ENCODE measurements around the gene DTNB. TPM values are rescaled to one million over a fixed set of nuclear protein-coding genes. Genes with fewer than 3 reads are reported as not detected.

The DTNB gene
- total RNA-seq, 2 experiments from 2014 or later = 23.7 to 49.8 TPM

DNA sequence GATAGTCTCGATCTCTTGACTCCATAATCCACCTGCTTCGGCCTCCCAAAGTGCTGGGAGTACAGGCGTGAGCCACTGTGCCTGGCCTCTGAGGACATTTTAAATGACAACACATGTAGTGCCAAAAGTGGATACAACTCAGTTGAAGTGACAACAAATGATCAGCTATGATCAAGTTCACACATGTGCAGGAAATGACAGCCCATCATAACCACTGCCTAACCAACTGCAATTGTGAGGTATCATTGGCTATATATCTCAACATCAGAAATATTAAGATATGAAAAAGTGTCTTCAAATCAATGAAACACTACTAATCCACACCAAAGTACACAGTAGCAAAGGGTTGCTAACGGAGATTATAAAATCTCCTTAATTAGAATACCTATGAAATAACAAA lies 84.8 kb downstream of the DTNB start:
- CTCF ChIA-PET = interaction anchor here (1.0 kb wide), 1 partner anchor 9 kb away, joined by 3 read pairs; no protein-coding TSS in a partner anchor
- Mint-ChIP-seq H3K27me3 (no peaks in the 10 kb centered on the region), H3K4me1 (peaks cover 53% of the 10 kb centered on the region), H3K36me3 (peaks cover 6% of the 10 kb centered on the region), H3K9me3 (ENCODE audit: low read depth) (no peaks in the 10 kb centered on the region), H3K4me3 (no peak overlapping the region), H3K27ac (peak overlapping the region; percentile 32)
- ATAC-seq (no peak), DNase-seq (no peak)

DNA sequence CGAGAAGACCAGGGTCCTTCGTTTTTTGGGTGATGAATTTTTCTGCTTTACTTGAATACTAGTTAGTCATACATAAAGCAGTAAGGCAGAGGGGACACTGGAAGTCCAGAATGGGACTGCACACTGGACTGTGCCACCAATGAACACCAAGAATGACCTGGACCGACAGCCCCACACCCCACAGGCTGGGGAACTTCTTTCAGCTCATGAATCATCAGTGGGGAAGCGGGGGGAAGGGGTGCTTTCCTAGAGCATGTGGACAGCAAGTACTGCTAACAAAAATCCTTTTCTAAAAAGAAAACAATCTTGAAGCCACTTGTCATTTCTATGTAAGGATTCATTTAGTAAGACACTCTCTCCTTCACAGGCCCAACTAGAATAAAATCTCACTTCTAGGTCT lies 86.0 kb downstream of the DTNB start:
- H3K4me3 Mint-ChIP-seq = no peak overlapping the region
- peak; percentile 59 for DNase-seq
- H3K36me3 Mint-ChIP-seq = peaks cover 3% of the 10 kb centered on the region
- no peaks in the 10 kb centered on the region for H3K9me3 Mint-ChIP-seq (ENCODE audit: low read depth)
- peak overlapping the region; percentile 52 for H3K27ac Mint-ChIP-seq
- H3K4me1 Mint-ChIP-seq = peaks cover 46% of the 10 kb centered on the region
- CTCF ChIA-PET = interaction anchor here (1.3 to 1.4 kb wide), 2 partner anchors 20 to 278 kb away, joined by 3 to 4 read pairs; no protein-coding TSS in a partner anchor
- no peaks in the 10 kb centered on the region for H3K27me3 Mint-ChIP-seq
- ATAC-seq = no peak

DNA sequence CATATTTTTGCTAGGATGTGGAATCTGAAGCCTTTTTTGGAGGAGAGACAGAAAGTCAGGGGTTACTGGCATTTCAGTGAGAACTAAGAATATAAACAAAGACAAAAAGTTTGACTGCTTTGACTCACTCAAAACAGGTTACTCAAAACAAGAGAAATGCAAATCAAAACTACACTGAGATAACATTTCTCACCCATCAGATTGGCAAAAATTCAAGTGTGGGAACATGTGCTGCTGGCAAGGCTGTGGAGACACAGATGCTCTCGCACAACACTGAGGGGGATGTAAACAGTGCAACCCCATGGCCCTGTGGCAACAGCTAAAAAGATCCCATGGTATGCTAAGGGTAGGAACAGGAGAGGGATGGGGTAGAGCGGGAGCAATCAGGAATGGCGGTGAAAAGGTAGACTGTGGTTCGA lies 86.6 kb downstream of the DTNB start:
- Mint-ChIP-seq H3K4me1 (peaks cover 40% of the 10 kb centered on the region), H3K9me3 (ENCODE audit: low read depth) (no peaks in the 10 kb centered on the region), H3K27ac (peak overlapping the region; percentile 72), H3K36me3 (peaks cover 3% of the 10 kb centered on the region), H3K4me3 (no peak overlapping the region), H3K27me3 (no peaks in the 10 kb centered on the region)
- ATAC-seq (peak; percentile 82), DNase-seq (peak; percentile 59)
- CTCF ChIA-PET = interaction anchor here (0.6 to 1.4 kb wide), 4 partner anchors 20 to 415 kb away, joined by 3 to 4 read pairs (median 3); no protein-coding TSS in a partner anchor

DNA sequence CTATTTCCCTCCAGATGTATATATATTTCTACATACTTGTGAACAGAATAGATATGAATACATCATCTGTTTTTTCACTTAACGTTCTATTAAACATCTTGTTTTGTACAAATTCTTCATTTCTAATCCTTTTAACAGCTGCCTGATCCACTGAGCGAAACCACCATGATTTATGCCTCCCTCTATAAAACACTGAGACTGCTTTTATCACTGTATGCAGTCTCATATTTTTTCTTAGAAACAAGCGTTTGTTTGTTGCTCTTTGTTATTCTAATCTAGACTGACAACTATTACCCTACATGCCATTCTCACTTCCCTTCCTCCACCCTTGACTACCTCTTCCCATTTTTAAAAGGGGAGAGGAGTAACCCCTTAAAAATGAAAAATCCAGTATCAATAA lies 88.2 kb downstream of the DTNB start:
- no peak for DNase-seq
- Mint-ChIP-seq H3K36me3 (peaks cover 3% of the 10 kb centered on the region), H3K27ac (no peak overlapping the region), H3K27me3 (no peaks in the 10 kb centered on the region), H3K4me1 (peaks cover 34% of the 10 kb centered on the region), H3K9me3 (ENCODE audit: low read depth) (no peaks in the 10 kb centered on the region), H3K4me3 (no peak overlapping the region)
- CTCF ChIA-PET = interaction anchor here (1.0 kb wide), 1 partner anchor 19 kb away, joined by 4 read pairs; no protein-coding TSS in a partner anchor
- ATAC-seq = no peak

DNA sequence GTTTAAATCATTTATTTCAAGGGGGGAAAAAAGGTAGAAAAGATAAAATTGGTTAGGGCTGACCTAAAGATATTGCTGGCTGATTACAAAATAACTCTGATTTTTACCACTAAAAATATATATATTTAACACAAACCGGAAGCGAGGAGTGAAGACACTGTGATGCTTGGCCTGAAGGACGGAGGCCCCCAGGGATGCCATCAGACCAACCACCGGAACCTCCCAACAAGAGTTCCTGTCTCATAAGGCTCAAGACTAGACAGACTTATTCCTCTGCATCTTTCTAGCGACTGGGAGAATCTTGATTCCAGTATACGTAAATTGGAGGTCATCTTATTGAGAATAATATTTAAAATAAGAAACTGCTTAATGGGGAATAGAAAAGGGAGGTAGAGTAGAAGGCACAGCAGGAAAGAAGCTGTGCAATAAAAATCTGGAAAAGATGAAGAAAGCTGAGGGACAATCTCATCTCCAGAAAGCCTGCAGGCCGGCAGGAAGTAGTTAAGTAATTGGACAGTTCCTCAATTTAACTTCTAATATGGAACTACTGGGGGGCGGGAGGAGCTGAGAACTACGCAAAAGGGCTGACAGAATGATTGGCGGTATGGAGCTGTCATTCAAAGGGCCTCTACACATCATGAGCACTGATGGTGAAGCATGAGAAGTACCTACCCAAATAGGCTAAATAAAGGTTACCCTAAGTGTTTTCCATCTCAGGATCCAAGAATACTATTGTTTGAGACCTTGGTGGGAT lies 91.1 kb downstream of the DTNB start:
- Mint-ChIP-seq H3K27me3 (no peaks in the 10 kb centered on the region), H3K4me3 (no peak overlapping the region), H3K27ac (no peak overlapping the region), H3K4me1 (peaks cover 13% of the 10 kb centered on the region), H3K9me3 (ENCODE audit: low read depth) (no peaks in the 10 kb centered on the region), H3K36me3 (peaks cover 11% of the 10 kb centered on the region)
- ATAC-seq (no peak), DNase-seq (no peak)
- CTCF ChIA-PET = interaction anchor here (1.3 kb wide), 1 partner anchor 25 kb away, joined by 4 read pairs; no protein-coding TSS in a partner anchor

DNA sequence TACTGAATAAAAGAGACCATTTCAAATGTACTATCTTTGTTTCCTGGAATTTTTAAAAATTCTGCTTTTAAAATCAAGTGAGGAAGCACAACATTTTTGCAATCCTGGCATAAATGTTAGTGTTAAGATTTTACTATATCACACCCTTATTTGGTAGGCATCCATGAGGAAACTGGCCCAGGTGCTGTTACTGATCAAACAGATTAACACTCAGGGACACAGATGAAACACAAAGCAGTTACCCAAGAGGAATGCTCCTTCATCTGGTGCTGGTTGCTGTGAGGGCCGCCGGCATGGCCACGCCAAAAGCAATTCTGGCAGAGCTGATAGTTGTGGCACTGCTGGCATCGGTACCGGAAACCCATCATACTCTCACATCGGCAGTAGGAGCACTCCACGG lies 96.8 kb downstream of the DTNB start:
- no peaks in the 10 kb centered on the region for H3K27me3 Mint-ChIP-seq
- H3K4me3 Mint-ChIP-seq = no peak overlapping the region
- peaks cover 12% of the 10 kb centered on the region for H3K36me3 Mint-ChIP-seq
- no peak for ATAC-seq
- DNase-seq = no peak
- CTCF ChIA-PET = no interaction called here
- H3K27ac Mint-ChIP-seq = no peak overlapping the region
- peaks cover 1% of the 10 kb centered on the region for H3K4me1 Mint-ChIP-seq
- H3K9me3 Mint-ChIP-seq (ENCODE audit: low read depth) = no peaks in the 10 kb centered on the region

DNA sequence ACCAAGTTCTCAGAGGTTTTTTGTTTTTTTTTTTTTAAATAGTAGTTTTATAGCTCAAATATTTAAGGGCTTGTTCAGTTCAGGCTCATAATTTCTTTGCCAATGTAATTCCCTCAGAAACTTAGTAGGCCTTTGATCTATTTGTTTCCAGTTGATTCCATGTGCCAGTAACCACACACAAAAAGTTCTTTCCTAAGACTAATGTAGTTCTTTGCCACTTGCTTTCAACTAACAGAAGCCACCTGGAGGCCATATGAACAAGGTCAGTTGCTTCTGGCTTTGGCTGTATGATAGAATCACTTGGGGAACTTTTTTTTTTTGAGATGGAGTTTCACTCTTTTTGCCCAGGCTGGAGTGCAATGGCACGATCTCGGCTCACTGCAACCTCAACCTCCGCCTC lies 100.7 kb downstream of the DTNB start:
- ATAC-seq (no peak), DNase-seq (no peak)
- Mint-ChIP-seq H3K9me3 (ENCODE audit: low read depth) (no peaks in the 10 kb centered on the region), H3K36me3 (peaks cover 4% of the 10 kb centered on the region), H3K4me3 (no peak overlapping the region), H3K27ac (no peak overlapping the region), H3K27me3 (no peaks in the 10 kb centered on the region), H3K4me1 (no peaks in the 10 kb centered on the region)
- CTCF ChIA-PET = interaction anchor here (1.9 kb wide), 1 partner anchor 128 kb away, joined by 6 read pairs; no protein-coding TSS in a partner anchor

DNA sequence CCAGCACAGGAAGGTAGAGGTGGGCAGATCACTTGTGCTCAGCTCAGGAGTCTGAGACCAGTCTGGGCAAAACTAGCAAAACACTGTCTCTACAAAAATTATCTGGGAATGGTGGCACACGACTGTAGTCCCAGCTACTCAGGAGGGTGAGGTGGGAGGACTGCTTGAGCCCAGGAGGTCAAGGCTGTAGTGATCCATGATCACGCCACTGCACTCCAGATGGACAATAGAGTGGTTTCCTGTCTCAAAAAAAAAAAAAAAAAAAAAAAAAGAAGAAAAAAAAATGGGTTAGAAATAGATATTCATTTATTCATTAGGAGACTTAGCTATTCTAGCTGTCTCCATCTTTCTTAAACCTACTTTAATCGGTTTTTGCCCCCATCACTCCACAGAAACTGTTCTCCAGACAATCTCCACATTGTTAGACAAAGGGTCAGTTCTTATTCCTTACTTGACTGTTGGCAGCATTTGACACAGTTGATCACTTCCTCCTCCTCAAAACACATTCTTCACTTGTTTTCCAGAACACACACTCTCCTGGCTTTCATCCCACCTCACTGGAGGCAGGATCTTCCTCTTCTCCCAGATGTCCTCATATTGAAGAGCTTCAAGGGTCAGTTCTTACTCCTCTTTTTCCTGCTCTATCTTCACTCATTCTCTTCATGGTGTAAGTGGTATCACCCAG lies 103.1 kb downstream of the DTNB start:
- CTCF ChIA-PET = interaction anchor here (0.7 to 1.1 kb wide), 2 partner anchors 208 to 223 kb away, joined by 3 read pairs; no protein-coding TSS in a partner anchor
- DNase-seq (no peak), ATAC-seq (no peak)
- Mint-ChIP-seq H3K4me3 (no peak overlapping the region), H3K27me3 (no peaks in the 10 kb centered on the region), H3K36me3 (peaks cover 1% of the 10 kb centered on the region), H3K4me1 (peaks cover 17% of the 10 kb centered on the region), H3K9me3 (ENCODE audit: low read depth) (no peaks in the 10 kb centered on the region), H3K27ac (no peak overlapping the region)

DNA sequence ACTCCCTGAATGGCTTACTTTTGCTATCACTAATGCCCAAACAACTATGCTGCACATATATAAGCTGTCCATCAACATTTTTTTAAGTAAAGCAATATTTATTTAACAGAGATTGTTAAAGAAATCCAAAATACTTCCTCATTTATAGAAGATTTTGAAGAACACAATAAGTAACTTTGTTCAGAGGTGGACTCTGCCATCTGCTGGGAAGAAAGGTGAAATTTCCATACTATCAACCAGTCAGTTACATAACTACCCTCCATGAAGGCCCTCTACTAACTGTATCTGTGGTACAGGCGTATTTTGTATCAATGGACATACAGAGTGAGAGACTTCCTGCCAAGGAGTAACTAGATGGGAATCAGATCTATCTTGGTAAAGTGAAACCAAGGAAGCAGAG lies 106.0 kb downstream of the DTNB start:
- Mint-ChIP-seq H3K4me3 (no peak overlapping the region), H3K27me3 (no peaks in the 10 kb centered on the region), H3K27ac (peak overlapping the region; percentile 82), H3K9me3 (ENCODE audit: low read depth) (no peaks in the 10 kb centered on the region), H3K36me3 (peaks cover 3% of the 10 kb centered on the region), H3K4me1 (peaks cover 19% of the 10 kb centered on the region)
- CTCF ChIA-PET = interaction anchor here (0.7 to 3.5 kb wide), 26 partner anchors 8 to 401 kb away, joined by 3 to 23 read pairs (median 4); no protein-coding TSS in a partner anchor
- DNase-seq (no peak), ATAC-seq (peak; percentile 81)

DNA sequence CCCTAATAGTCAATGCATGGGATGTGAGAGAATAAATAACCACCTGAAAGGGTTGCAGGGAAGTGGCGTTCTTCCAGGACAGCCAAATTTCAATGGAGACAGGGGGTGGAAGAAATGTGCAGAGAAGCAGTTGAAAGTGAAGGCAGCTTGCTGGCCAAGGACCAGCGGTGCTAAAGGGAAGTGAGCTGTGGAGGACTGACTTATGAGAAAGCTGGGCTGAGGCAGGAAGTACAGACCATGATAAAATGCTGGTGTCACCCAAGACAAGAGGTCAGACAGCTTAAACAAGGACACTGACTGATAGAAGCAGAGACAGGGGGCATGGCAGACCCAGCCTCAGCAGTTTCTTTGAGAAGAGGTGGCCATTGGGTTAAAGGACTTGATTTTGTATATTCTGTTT lies 106.7 kb downstream of the DTNB start:
- H3K4me3 Mint-ChIP-seq = peak overlapping the region; percentile 20
- peak; percentile 68 for DNase-seq
- H3K27me3 Mint-ChIP-seq = no peaks in the 10 kb centered on the region
- H3K36me3 Mint-ChIP-seq = peaks cover 7% of the 10 kb centered on the region
- peak overlapping the region; percentile 82 for H3K27ac Mint-ChIP-seq
- peaks cover 25% of the 10 kb centered on the region for H3K4me1 Mint-ChIP-seq
- H3K9me3 Mint-ChIP-seq (ENCODE audit: low read depth) = no peaks in the 10 kb centered on the region
- ATAC-seq = peak; percentile 82
- CTCF ChIA-PET = interaction anchor here (0.7 to 3.5 kb wide), 35 partner anchors 9 to 401 kb away, joined by 3 to 23 read pairs (median 4); no protein-coding TSS in a partner anchor

DNA sequence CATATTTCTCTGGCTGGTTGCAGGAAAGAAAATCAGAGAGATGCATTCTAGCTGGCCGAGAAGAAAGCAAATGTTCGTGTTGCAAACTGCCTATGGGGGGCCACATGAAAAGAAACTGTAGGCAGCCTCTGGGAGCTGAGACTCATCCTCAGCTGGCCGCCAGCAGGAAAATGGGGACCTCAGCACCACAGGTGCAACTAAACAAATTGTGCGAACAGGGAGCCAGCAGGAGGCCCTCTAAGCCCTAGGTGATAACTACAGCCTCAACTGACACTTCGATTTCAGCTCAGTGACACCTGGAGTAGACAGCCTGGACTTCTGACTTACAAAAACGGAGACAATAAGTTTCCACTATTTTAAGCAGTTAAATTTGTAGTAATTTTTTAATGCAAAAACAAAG lies 107.3 kb downstream of the DTNB start:
- Mint-ChIP-seq H3K4me3 (no peak overlapping the region), H3K27ac (no peak overlapping the region), H3K9me3 (ENCODE audit: low read depth) (no peaks in the 10 kb centered on the region), H3K36me3 (peaks cover 8% of the 10 kb centered on the region), H3K27me3 (no peaks in the 10 kb centered on the region), H3K4me1 (peaks cover 30% of the 10 kb centered on the region)
- ATAC-seq (no peak), DNase-seq (no peak)
- CTCF ChIA-PET = interaction anchor here (0.9 to 3.5 kb wide), 25 partner anchors 8 to 400 kb away, joined by 3 to 23 read pairs (median 4); no protein-coding TSS in a partner anchor

DNA sequence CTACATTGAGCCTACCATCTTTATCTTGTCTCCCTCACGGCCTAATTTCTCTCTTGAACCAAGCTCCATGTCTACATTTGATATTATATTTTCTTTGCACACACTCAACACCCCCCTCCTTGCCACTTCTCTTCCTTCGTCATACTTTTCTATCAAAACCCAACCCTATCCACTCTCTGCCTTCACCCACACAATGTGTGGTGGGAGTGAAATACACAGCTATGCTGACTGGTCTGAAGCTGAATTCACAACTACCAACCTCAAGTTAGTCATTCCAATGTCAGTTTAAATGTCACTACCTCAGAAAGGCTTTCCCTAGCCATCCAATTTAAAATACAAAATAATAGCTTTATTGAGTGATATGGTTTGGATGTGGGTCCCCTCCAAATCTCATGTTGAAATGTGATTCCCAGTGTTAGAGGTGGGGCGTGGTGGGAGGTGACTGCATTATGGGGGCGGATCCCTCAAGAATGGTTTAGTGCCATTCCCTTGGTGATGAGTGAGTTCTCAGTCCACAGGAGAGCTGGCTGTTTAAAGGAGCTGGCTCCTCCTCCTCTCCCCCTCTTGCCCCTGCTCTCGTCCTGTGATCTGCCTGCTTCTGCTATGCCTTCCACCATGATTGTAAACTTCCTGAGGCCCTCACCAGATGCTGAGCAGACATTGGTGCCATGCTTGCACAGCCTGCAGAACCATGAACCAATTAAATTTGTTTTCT lies 112.1 kb downstream of the DTNB start:
- Mint-ChIP-seq H3K4me3 (no peak overlapping the region), H3K9me3 (ENCODE audit: low read depth) (peaks cover 4% of the 10 kb centered on the region), H3K4me1 (peaks cover 61% of the 10 kb centered on the region), H3K36me3 (peaks cover 28% of the 10 kb centered on the region), H3K27me3 (no peaks in the 10 kb centered on the region), H3K27ac (peak overlapping the region; percentile 58)
- ATAC-seq = no peak
- no peak for DNase-seq
- CTCF ChIA-PET = interaction anchor here (1.0 to 1.5 kb wide), 2 partner anchors 199 to 218 kb away, joined by 3 to 4 read pairs; no protein-coding TSS in a partner anchor

DNA sequence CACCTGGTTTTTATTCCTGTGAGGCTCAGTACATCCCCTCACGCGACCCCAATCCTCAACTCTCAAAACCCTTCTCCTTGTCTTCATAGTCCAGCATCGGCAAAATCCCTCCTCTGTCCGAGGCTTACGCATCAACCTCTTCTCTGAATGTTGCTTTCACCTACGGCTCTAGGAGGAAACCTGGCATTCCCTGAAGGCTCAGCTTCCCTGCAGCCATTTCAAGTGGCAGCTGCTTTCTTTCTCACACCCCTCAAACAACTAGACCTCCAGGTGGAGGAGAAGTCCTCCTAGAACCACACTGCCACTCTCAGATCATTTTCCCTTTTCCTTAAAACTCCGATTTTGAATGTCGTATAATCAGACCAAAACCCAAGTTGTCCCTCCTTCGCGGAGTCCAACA lies 114.2 kb downstream of the DTNB start:
- CTCF ChIA-PET = interaction anchor here (0.6 to 4.0 kb wide), 5 partner anchors 8 to 407 kb away, joined by 4 to 23 read pairs (median 7); no protein-coding TSS in a partner anchor
- no peaks in the 10 kb centered on the region for H3K27me3 Mint-ChIP-seq
- peaks cover 4% of the 10 kb centered on the region for H3K9me3 Mint-ChIP-seq (ENCODE audit: low read depth)
- peaks cover 24% of the 10 kb centered on the region for H3K36me3 Mint-ChIP-seq
- DNase-seq (no peak), ATAC-seq (no peak)
- H3K27ac Mint-ChIP-seq = peak overlapping the region; percentile 98
- H3K4me1 Mint-ChIP-seq = peaks cover 57% of the 10 kb centered on the region
- peak overlapping the region; percentile 43 for H3K4me3 Mint-ChIP-seq

All from activated CD8-positive, alpha-beta memory T cell treated with anti-CD3 and anti-CD28 coated beads, Interleukin-2, amount 10 ng/mL, durations not matched to agents 7 days and 5 days (primary cell).